Adrenal gland (tissue), 12 donors: ENCODE data around the gene TBC1D22A. TPM values are rescaled to one million over a fixed set of nuclear protein-coding genes. Genes with fewer than 3 reads are reported as not detected.

Experiments
- DNase-seq, 7 donors: peaks; one replicate each; pipeline ENCODE4 v3.0.0-alpha.2; 2019 to 2020
- H3K27ac ChIP-seq, 5 donors: fragments of 200-600 bp; sonication (generic) in 4 of 5; 1 replicate in 3 of 5; 2 replicates in 2 of 5; pipeline versions ENCODE4 v1.5.1 to v1.8.0; 2016 to 2020; ENCODE audit warnings: mild to moderate bottlenecking in 1 of 5
- H3K27me3 ChIP-seq: fragments of 200-600 bp; 2 replicates; pipeline ENCODE4 v1.8.0; 2021
- H3K36me3 ChIP-seq, 2 donors: fragments of 200-600 bp; replicated peaks in 1 of 2; 1 replicate in 1 of 2; 2 replicates in 1 of 2; pipeline versions ENCODE4 v1.5.1 to v1.8.0; 2018 to 2022
- H3K4me1 ChIP-seq, 2 donors: fragments of 200-600 bp; replicated peaks in 1 of 2; 1 replicate in 1 of 2; 2 replicates in 1 of 2; pipeline versions ENCODE4 v1.5.1 to v1.8.0; 2018 to 2021
- H3K4me3 ChIP-seq, 4 donors: fragments of 200-600 bp; sonication (generic) in 3 of 4; one replicate each; pipeline ENCODE4 v1.5.1; 2016 to 2018
- H3K9me3 ChIP-seq, 3 donors: fragments of 200-600 bp; sonication (generic) in 1 of 3; replicated peaks in 1 of 3; 1 replicate in 2 of 3; 2 replicates in 1 of 3; pipeline versions ENCODE4 v1.5.1 to v1.8.0; 2016 to 2021
- POLR2A ChIP-seq, 2 donors: fragments of 450-650 bp; IDR thresholded peaks; one replicate each; pipeline ENCODE4 v1.6.1; 2017; ENCODE audit warnings: antibody characterized with exemption in 2 of 2, mild to moderate bottlenecking in 2 of 2, moderate library complexity in 1 of 2
- WGBS, 4 donors: extraction: QIAGEN DNeasy Blood & Tissue Kit in 2 of 4; methylation state at CpG; one replicate each; pipeline versions ENCODE4 v1.1.5 to v1.1.7; 2013 to 2017; 5-methylcytosine and 5-hydroxymethylcytosine counted together
- intact Hi-C, 2 donors: fragments of 100-400 bp; cut with DNase I; formaldehyde crosslinking; loops; one replicate each; pipeline versions ENCODE4 v1.14.1 to v1.15.0; 2022 to 2023
- polyA plus RNA-seq, 3 donors: library from polyadenylated mRNA; stranded (reverse); fragments of 200-250 nt in 2 of 3; fragments of 350-450 nt in 1 of 3; fragmentation: Illumina TruSeq in 1 of 3; extraction: RNeasy Lipid Tissue Mini Kit (QIAGEN cat#74804) in 1 of 3; gene quantifications; one replicate each; pipeline ENCODE4 v1.2.3, GENCODE V29; 2013 to 2014
- total RNA-seq, 9 donors: library from RNA; depleted of rRNA in 4 of 9; stranded (reverse); fragments of >200 nt in 4 of 9; fragments of 120-200 nt in 1 of 9; fragmentation: NEBNext Ultra II Directional in 1 of 9; extraction: Animal tissue kit (Norgen Biotek cat#: 25700) in 1 of 9; gene quantifications; one replicate each; pipeline versions ENCODE4 v1.1.0 to v1.2.4, GENCODE V29; 2013 to 2023
- TF ChIP-seq, protein P1 (sequence below), 6 experiments: fragments of 450-650 bp in 4 of 6; fragments of 200-600 bp in 2 of 6; sonication (generic) in 1 of 6; IDR thresholded peaks; 1 replicate in 5 of 6; 2 replicates in 1 of 6; pipeline versions ENCODE4 v1.5.1 to v1.8.0; 2016 to 2021; ENCODE audit warnings: antibody characterized with exemption in 6 of 6, mild to moderate bottlenecking in 2 of 6, moderate library complexity in 1 of 6
- donor health status: healthy with polysubstance abuse.
- donor health status: Bipolar disorder and iron deficiency.
- donor health status: DM: yes; HTN: yes; CAD: no.
- donor health status: DM: no; HTN: no; CAD: no.
- donor health status: DM: no; HTN: no; CAD: no.
- donor health status: DM: yes; HTN: yes; CAD: no.

Gene TBC1D22A
- total and polyA plus RNA-seq, 12 donors = 11.5 to 44.2 (median 28.1) TPM

DNA sequence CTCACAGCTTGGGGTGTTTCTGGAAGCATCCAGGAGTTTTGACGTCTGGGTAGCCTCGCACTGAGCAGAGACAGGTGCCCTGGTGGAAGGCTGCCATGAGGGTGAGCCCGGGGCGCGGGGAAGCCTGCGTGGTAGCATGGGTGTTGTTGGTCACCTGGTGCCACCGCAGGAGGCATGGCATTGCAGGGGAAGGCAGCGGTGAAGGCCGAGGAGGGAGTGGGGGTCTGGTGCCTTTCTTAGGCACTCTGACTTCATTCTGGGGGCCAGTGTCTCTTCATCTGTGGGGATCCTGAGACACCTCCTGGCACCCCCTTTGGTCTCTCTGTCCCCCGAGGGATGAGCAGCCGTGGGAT lies 271.2 kb downstream of the TBC1D22A start:
- H3K27me3 ChIP-seq = no peaks in the 10 kb centered on the region
- TF ChIP-seq, protein P1, sequence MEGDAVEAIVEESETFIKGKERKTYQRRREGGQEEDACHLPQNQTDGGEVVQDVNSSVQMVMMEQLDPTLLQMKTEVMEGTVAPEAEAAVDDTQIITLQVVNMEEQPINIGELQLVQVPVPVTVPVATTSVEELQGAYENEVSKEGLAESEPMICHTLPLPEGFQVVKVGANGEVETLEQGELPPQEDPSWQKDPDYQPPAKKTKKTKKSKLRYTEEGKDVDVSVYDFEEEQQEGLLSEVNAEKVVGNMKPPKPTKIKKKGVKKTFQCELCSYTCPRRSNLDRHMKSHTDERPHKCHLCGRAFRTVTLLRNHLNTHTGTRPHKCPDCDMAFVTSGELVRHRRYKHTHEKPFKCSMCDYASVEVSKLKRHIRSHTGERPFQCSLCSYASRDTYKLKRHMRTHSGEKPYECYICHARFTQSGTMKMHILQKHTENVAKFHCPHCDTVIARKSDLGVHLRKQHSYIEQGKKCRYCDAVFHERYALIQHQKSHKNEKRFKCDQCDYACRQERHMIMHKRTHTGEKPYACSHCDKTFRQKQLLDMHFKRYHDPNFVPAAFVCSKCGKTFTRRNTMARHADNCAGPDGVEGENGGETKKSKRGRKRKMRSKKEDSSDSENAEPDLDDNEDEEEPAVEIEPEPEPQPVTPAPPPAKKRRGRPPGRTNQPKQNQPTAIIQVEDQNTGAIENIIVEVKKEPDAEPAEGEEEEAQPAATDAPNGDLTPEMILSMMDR (IDR thresholded peaks at IDR 0.05) = no peak
- no peak for TF ChIP-seq POLR2A (IDR thresholded peaks at IDR 0.05)
- 96 to 98% (median 97%) methylated on average over 4 to 11 of the region's 11 CpGs for WGBS, 4 donors
- DNase-seq = no peak
- no peak overlapping the region for H3K27ac ChIP-seq
- intact Hi-C loops = no loop called here
- no peaks in the 10 kb centered on the region for H3K4me1 ChIP-seq
- H3K4me3 ChIP-seq = no peak overlapping the region
- no peaks in the 10 kb centered on the region for H3K9me3 ChIP-seq
- H3K36me3 ChIP-seq = no peaks in the 10 kb centered on the region

GRCh38 chr22:47034076-47034808 lies 271.8 kb downstream of the TBC1D22A start:
- Histone ChIP-seq H3K36me3 (no peaks in the 10 kb centered on the region), H3K4me3 (no peak overlapping the region), H3K9me3 (no peaks in the 10 kb centered on the region), H3K27me3 (no peaks in the 10 kb centered on the region), H3K4me1 (no peaks in the 10 kb centered on the region), H3K27ac (peak overlapping the region in 1 of 5 donors; percentile 30)
- intact Hi-C loops = no loop called here
- WGBS, 4 donors = 83 to 87% (median 85%) methylated on average over 17 to 21 of the region's 21 CpGs
- TF ChIP-seq, protein P1 (IDR thresholded peaks at IDR 0.05) = no peak
- no peak for TF ChIP-seq POLR2A (IDR thresholded peaks at IDR 0.05)
- DNase-seq = peak in 1 of 7 donors; percentile 83

GRCh38 chr22:47034905-47035419 lies 272.5 kb downstream of the TBC1D22A start:
- Histone ChIP-seq H3K36me3 (no peaks in the 10 kb centered on the region), H3K4me3 (no peak overlapping the region), H3K27ac (peak overlapping the region in 1 of 5 donors; percentile 30), H3K27me3 (no peaks in the 10 kb centered on the region), H3K4me1 (no peaks in the 10 kb centered on the region), H3K9me3 (no peaks in the 10 kb centered on the region)
- 78 to 88% (median 82%) methylated on average over 5 to 11 of the region's 11 CpGs for WGBS, 4 donors
- TF ChIP-seq, protein P1 (IDR thresholded peaks at IDR 0.05) = no peak
- TF ChIP-seq POLR2A (IDR thresholded peaks at IDR 0.05) = no peak
- DNase-seq = peak in 1 of 7 donors; percentile 68
- intact Hi-C loops = no loop called here

GRCh38 chr22:47035425-47035881 lies 273.0 kb downstream of the TBC1D22A start:
- no peak for TF ChIP-seq POLR2A (IDR thresholded peaks at IDR 0.05)
- TF ChIP-seq, protein P1 (IDR thresholded peaks at IDR 0.05) = no peak
- no peak for DNase-seq
- Histone ChIP-seq H3K9me3 (no peaks in the 10 kb centered on the region), H3K36me3 (no peaks in the 10 kb centered on the region), H3K27ac (peak overlapping the region in 1 of 5 donors; percentile 30), H3K4me1 (no peaks in the 10 kb centered on the region), H3K27me3 (no peaks in the 10 kb centered on the region), H3K4me3 (no peak overlapping the region)
- 82 to 87% (median 86%) methylated on average over 8 to 11 of the region's 11 CpGs for WGBS, 4 donors
- intact Hi-C loops = no loop called here
